AG10803 (cell line): ENCODE data around the gene UVRAG.

Experiments used
- DNase-seq: peaks from one replicate; pipeline ENCODE4 v3.0.0; 2010; ENCODE audit warnings: low read depth
- H3K4me3 ChIP-seq: 2 replicates; pipeline ENCODE4 v1.5.1; 2011; ENCODE audit warnings: mild to moderate bottlenecking, low read length, control low read depth
- CTCF ChIP-seq: conservative IDR thresholded peaks from 2 replicates; pipeline ENCODE4 v1.5.1; 2011; ENCODE audit warnings: mild to moderate bottlenecking, low read length, control low read depth, inconsistent platforms

The UVRAG gene

GRCh38 chr11:76158394-76159302 is 343.6 kb downstream of the UVRAG start:
- no peak overlapping the region for H3K4me3 ChIP-seq
- no peak for DNase-seq
- TF ChIP-seq CTCF: no peak

- DNase-seq: no peak
- H3K4me3 ChIP-seq: no peak overlapping the region
- TF ChIP-seq CTCF: no peak
Measured at GRCh38 chr11:76159303-76159937, 344.4 kb downstream of the UVRAG start.

GRCh38 chr11:76159983-76160661 is 345.1 kb downstream of the UVRAG start:
- no peak for DNase-seq
- no peak overlapping the region for H3K4me3 ChIP-seq
- TF ChIP-seq CTCF: no peak

GRCh38 chr11:76160856-76161255 is 345.8 kb downstream of the UVRAG start:
- no peak overlapping the region for H3K4me3 ChIP-seq
- DNase-seq: no peak
- no peak for TF ChIP-seq CTCF

- no peak for TF ChIP-seq CTCF
- H3K4me3 ChIP-seq: peak overlapping the region; percentile 16
- DNase-seq: peak; percentile 44
Measured at GRCh38 chr11:76161261-76161961, 346.4 kb downstream of the UVRAG start.

- H3K4me3 ChIP-seq: no peak overlapping the region
Measured at GRCh38 chr11:76162336-76163288, 347.6 kb downstream of the UVRAG start.

More at GRCh38 chr11:76162336-76163288, 347.6 kb downstream of the UVRAG start:
- no peak for DNase-seq
- TF ChIP-seq CTCF: no peak
